ENCODE data around the gene TBC1D10A. TPM values are rescaled to one million over a fixed set of nuclear protein-coding genes. Genes with fewer than 3 reads are reported as not detected.

Gene TBC1D10A
- total RNA-seq, 1 experiment from 2014 or later, result 8.4 TPM

DNA sequence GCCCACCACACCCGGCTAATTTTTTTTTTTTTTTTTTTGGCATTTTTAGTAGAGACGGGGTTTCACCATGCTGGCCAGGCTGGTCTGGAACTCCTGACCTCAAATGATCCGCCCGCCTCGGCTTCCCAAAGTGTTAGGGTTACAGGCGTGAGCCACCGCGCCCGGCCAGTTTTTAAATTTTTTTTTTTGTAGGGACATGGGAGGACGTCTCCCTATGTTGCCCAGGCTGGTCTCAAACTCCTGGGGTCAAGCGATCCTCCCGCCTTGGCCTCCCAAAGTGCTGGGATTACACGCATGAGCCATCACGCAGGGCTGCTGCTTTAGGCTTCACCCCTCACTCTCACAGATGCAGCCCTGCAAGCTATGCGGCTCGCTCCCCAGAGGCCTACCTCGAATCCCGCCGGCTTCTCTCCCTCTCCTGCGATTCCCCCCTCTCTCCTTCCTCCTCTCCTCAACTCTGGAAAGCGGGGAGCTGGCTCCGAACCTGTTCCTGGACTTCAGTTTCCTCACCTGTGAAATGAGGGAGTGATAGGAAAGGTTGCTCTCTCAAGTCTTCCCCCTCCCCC, 31.0 kb upstream of the TBC1D10A start:
- no peak for TF ChIP-seq EZH2 (IDR thresholded peaks at IDR 0.05; ENCODE audit: borderline replicate concordance, low read depth, low read length, poor library complexity, severe bottlenecking)
- TF ChIP-seq, protein P1, sequence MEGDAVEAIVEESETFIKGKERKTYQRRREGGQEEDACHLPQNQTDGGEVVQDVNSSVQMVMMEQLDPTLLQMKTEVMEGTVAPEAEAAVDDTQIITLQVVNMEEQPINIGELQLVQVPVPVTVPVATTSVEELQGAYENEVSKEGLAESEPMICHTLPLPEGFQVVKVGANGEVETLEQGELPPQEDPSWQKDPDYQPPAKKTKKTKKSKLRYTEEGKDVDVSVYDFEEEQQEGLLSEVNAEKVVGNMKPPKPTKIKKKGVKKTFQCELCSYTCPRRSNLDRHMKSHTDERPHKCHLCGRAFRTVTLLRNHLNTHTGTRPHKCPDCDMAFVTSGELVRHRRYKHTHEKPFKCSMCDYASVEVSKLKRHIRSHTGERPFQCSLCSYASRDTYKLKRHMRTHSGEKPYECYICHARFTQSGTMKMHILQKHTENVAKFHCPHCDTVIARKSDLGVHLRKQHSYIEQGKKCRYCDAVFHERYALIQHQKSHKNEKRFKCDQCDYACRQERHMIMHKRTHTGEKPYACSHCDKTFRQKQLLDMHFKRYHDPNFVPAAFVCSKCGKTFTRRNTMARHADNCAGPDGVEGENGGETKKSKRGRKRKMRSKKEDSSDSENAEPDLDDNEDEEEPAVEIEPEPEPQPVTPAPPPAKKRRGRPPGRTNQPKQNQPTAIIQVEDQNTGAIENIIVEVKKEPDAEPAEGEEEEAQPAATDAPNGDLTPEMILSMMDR (conservative IDR thresholded peaks at IDR 0.05; ENCODE audit: low read depth, low read length), result no peak
- no peaks in the 10 kb centered on the region for H3K27me3 ChIP-seq (replicated peaks; ENCODE audit: insufficient read depth, low read depth, low read length, poor library complexity)
- BruUV-seq (replicated peaks), result TSS peak; percentile 37
- ChIA-PET POLR2A (ENCODE audit: low non-redundant PET) (interaction anchor here (0.6 to 0.7 kb wide), 2 partner anchors 703 to 794 kb away, joined by 3 to 4 read pairs; no protein-coding TSS in a partner anchor), CTCF (no interaction called here)
- peak overlapping the region; percentile 97 for H3K27ac ChIP-seq (ENCODE audit: low read depth, low read length, poor library complexity, severe bottlenecking)
- intact Hi-C loops (cut with micrococcal nuclease; ENCODE audit: unreplicated experiment), result no loop called here
- peaks cover 5% of the 10 kb centered on the region for H3K36me3 ChIP-seq (ENCODE audit: insufficient read depth, low read length, poor library complexity, severe bottlenecking)
- no peak for DNase-seq (ENCODE audit: low spot score)
- H3K4me3 ChIP-seq (ENCODE audit: low read depth, low read length, poor library complexity, severe bottlenecking), result peak overlapping the region; percentile 82
- peaks cover 22% of the 10 kb centered on the region for H3K4me1 ChIP-seq (ENCODE audit: insufficient read depth, low read length, poor library complexity, severe bottlenecking)
- H3K9me3 ChIP-seq (ENCODE audit: low read depth, low read length, poor library complexity, severe bottlenecking), result no peaks in the 10 kb centered on the region

DNA sequence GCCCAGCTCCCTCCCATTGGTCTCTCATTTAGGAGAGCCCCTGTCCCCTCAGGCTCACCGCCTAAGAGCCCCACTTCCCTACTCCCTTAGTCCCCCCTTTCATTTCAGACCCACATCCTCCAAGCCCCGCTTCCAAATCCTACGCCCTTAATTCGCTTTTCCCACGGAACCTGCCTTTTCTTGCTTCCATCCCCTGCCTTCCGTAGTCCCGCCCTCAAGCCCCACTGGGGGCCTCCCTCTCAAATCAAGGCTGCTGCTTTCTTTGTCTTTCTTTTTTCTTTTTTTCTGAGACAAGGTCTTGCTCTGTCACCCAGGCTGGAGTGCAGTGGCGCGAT, 30.5 kb upstream of the TBC1D10A start:
- ChIA-PET CTCF (interaction anchor here (0.5 to 0.6 kb wide), 2 partner anchors 30 to 69 kb away, joined by 3 read pairs; no protein-coding TSS in a partner anchor), POLR2A (ENCODE audit: low non-redundant PET) (interaction anchor here (0.6 to 0.7 kb wide), 3 partner anchors 35 to 793 kb away, joined by 3 to 4 read pairs (median 3); no protein-coding TSS in a partner anchor)

DNA sequence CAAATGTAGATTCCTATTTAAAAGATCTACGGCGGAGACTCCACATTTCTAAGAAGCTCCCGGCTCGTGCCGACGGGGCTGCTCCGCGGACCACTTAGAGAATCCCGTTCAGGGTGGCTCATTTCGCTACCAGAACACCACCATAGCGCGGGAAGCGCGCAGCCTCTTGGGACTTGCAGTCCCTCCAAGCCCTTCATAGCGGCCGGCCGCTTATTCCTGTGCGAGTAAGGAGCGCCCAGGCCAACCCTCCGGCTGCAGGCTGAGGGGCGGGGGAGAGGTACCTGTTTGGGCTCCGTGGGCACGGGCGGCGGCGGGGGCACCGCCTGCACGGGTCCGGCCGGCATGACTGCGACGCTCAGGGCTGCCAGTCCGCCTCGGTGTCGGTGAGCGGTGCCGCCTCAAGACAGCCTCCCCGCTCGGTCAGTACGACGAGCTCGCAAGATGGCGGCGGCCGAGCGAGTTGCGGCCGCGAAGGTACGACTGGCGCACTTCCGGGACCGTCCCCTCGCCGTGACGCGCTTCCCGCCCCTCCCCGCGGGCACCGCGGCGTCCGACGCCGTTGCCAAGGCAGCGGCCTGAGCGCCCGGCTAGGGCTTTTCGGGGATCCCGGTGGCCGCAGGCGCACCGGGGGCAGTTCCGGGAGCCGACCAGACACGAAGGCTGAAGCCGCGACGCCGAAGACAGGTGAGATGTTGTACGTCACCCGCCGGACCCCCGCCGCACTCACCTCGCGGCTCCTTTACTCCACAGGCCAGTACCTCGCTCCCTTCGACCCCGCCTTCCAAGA, 29.9 kb upstream of the TBC1D10A start, which contains the start of the genes CCDC157 and SF3A1:
TSS of gene CCDC157 (plus strand) at position 559 of the 787 bp plus-strand sequence. CDS start 8,994 bp downstream, outside the sequence.
TSS of gene SF3A1 (minus strand) at position 446 of the 787 bp plus-strand sequence. CDS start at position 344, 102 bp downstream.
- TF ChIP-seq, protein P1 (conservative IDR thresholded peaks at IDR 0.05; ENCODE audit: low read depth, low read length), result no peak
- no peak for TF ChIP-seq EZH2 (IDR thresholded peaks at IDR 0.05; ENCODE audit: borderline replicate concordance, low read depth, low read length, poor library complexity, severe bottlenecking)
- peak; percentile 96 for DNase-seq (ENCODE audit: low spot score)
- Histone ChIP-seq H3K4me3 (ENCODE audit: low read depth, low read length, poor library complexity, severe bottlenecking) (peak within 1 kb of the TSS; percentile 82), H3K27me3 (replicated peaks; ENCODE audit: insufficient read depth, low read depth, low read length, poor library complexity) (no peaks in the 10 kb centered on the region), H3K36me3 (ENCODE audit: insufficient read depth, low read length, poor library complexity, severe bottlenecking) (peaks cover 16% of the 10 kb centered on the region), H3K4me1 (ENCODE audit: insufficient read depth, low read length, poor library complexity, severe bottlenecking) (peaks cover 22% of the 10 kb centered on the region), H3K9me3 (ENCODE audit: low read depth, low read length, poor library complexity, severe bottlenecking) (no peaks in the 10 kb centered on the region), H3K27ac (ENCODE audit: low read depth, low read length, poor library complexity, severe bottlenecking) (peak within 1 kb of the TSS; percentile 97)
- ChIA-PET POLR2A (ENCODE audit: low non-redundant PET) (interaction anchor here (0.6 to 0.7 kb wide), 3 partner anchors 35 to 792 kb away, joined by 3 to 4 read pairs (median 3); no protein-coding TSS in a partner anchor), CTCF (interaction anchor here (0.5 to 0.6 kb wide), 2 partner anchors 31 to 68 kb away, joined by 3 read pairs; no protein-coding TSS in a partner anchor)
- BruUV-seq (replicated peaks), result no TSS peak
- intact Hi-C loops (cut with micrococcal nuclease; ENCODE audit: unreplicated experiment), result no loop called here

More for the DNA sequence above, 30.5 kb upstream of the TBC1D10A start:
- intact Hi-C loops (cut with micrococcal nuclease; ENCODE audit: unreplicated experiment), result no loop called here
- Histone ChIP-seq H3K4me3 (ENCODE audit: low read depth, low read length, poor library complexity, severe bottlenecking) (peak overlapping the region; percentile 82), H3K9me3 (ENCODE audit: low read depth, low read length, poor library complexity, severe bottlenecking) (no peaks in the 10 kb centered on the region), H3K36me3 (ENCODE audit: insufficient read depth, low read length, poor library complexity, severe bottlenecking) (peaks cover 10% of the 10 kb centered on the region), H3K27ac (ENCODE audit: low read depth, low read length, poor library complexity, severe bottlenecking) (peak overlapping the region; percentile 97), H3K4me1 (ENCODE audit: insufficient read depth, low read length, poor library complexity, severe bottlenecking) (peaks cover 22% of the 10 kb centered on the region), H3K27me3 (replicated peaks; ENCODE audit: insufficient read depth, low read depth, low read length, poor library complexity) (no peaks in the 10 kb centered on the region)
- DNase-seq (ENCODE audit: low spot score), result peak; percentile 66
- no peak for TF ChIP-seq EZH2 (IDR thresholded peaks at IDR 0.05; ENCODE audit: borderline replicate concordance, low read depth, low read length, poor library complexity, severe bottlenecking)
- TF ChIP-seq, protein P1 (conservative IDR thresholded peaks at IDR 0.05; ENCODE audit: low read depth, low read length), result no peak
- no TSS peak for BruUV-seq (replicated peaks)
